Activated CD4-positive, alpha-beta T cell treated with anti-CD3 and anti-CD28 coated beads, Interleukin-2, Interleukin-4, amounts not matched to agents 100 ng/mL and 50 ng/mL, durations not matched to agents 16 hours and 8 hours (primary cell): ENCODE measurements around the gene CYP2C8.
"Not testable (repeated sequence)": the region's sequence is repeated elsewhere in the genome, so short reads cannot be mapped to it uniquely, and the experiment has no call there.

ENCODE experiments used
- DNase-seq: peaks from one replicate; pipeline ENCODE4 v3.0.0-alpha.2; 2020; ENCODE audit warnings: low spot score

Gene CYP2C8

DNA sequence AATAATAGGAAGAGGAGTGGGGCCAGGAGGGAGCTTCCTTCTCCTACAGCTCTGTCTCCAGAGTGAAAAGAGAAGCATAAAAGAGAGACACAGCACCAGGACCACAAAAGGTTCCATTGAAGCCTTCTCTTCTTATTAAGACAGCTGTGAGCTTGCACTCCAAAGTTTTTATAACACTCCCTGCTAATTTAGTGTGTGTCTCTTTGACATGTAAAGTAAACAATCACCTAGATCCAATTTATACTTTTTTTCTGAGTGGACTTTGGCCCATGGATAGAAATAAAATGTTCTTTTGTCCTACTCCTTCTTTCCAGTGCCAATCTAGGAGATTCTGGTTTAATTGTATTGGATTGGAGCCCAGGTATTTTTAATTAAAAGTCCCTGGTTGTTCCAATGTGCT is at the start of gene CYP2C8:
TSS of gene CYP2C8 (minus strand) at position 212 of the 400 bp plus-strand sequence. CDS start at position 117, 95 bp downstream.
- DNase-seq = no peak

- DNase-seq = no peak
Measured at GRCh38 chr10:95116869-95117269, 47.6 kb upstream of the CYP2C8 start.

DNA sequence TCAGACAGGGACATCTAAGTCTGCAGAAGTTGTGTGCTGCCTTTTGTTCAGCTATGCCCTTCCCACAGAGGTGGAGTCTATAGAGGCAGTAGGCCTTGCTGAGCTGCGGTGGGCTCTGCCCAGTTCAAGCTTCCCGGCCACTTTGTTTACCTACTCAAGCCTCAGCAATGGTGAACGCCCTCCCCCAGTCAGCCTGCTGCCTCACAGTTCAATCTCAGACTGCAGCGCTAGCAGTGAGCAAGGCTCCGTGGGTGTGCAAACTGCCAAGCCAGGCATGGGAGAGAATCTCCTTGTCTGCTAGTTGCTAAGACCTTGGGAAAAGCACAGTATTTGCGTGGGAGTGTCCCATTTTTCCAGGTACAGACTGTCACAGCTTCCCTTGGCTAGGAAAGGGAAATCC is 41.5 kb upstream of the CYP2C8 start:
- not testable (repeated sequence) for DNase-seq

- no peak for DNase-seq
Measured at GRCh38 chr10:95097805-95098204, 28.5 kb upstream of the CYP2C8 start.

DNA sequence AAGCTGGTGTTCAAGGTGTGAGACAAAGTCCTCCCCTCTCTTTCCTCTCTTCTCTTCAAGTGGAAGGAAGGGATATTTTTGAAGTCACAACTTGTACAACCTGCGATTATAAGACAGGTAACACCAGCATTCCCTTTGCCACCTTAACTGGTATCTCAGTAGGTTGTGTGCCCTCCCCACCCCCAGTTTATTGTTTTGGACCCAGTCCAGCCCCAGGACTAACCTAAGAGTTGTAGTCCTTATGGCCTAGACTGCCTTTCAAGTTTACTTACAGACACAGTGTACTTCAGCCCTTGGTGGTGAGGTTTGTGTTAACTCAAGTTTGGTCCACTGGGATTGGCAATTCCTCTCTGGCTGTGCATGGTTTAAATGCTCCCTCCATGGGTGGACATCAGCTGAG is 26.8 kb upstream of the CYP2C8 start:
- no peak for DNase-seq

DNA sequence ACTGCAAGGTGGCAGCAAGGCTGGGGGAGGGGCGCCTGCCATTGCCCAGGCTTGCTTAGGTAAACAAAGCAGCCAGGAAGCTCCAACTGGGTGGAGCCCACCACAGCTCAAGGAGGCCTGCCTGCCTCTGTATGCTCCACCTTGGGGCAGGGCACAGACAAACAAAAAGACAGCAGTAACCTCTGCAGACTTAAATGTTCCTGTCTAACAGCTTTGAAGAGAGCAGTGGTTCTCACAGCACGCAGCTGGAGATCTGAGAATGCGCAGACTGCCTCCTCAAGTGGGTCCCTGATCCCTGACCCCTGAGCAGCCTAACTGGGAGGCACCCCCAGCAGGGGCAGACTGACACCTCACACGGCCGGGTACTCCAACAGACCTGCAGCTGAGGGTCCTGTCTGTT is 10.3 kb upstream of the CYP2C8 start:
- DNase-seq = not testable (repeated sequence)

GRCh38 chr10:95077556-95077955 is 8.3 kb upstream of the CYP2C8 start:
- DNase-seq = no peak

GRCh38 chr10:95071107-95071660 is 1.9 kb upstream of the CYP2C8 start:
- DNase-seq = no peak

GRCh38 chr10:95064125-95064524 is 5.2 kb downstream of the CYP2C8 start:
- DNase-seq = not testable (repeated sequence)

- DNase-seq = no peak
Measured at GRCh38 chr10:95056744-95057363, 12.4 kb downstream of the CYP2C8 start.

DNA sequence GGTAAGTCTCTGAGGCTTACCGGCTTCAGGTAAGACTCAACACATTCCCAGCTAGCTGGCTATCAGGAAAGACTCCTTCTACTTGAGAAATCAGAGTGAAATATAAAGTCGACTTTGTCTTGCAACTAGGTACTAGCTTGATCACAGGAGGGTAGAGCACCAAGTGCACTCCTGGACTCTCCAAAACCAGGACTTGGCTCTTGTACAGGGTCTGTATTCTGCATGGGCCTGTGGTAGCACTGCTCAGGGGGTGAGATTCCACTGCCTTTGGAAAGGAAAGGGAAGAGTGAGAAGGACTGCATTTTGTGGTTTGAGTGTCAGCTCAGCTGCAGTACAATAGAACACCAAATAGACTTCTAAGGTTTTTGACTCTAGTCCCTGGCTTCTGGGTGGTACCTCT is 19.4 kb downstream of the CYP2C8 start:
- no peak for DNase-seq

DNA sequence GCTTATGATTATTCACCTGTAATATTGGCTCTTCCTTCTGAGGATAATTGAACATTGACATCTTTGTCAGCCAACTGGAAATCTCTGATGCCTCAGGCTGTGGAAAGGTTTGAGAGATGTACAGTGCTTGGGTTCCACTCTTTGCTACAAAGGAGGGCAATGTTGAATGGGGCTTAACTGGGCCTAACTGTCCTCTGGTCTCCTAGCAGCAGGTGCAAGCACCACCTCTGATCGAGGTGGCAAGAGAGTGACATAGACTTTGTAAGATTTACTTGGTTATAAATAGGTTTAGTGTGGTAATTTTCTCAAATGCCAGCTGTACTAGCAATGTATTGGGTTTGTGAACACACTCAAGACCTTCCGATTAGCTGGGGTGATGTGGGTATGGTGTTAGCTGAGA is 21.1 kb downstream of the CYP2C8 start:
- DNase-seq = no peak

DNA sequence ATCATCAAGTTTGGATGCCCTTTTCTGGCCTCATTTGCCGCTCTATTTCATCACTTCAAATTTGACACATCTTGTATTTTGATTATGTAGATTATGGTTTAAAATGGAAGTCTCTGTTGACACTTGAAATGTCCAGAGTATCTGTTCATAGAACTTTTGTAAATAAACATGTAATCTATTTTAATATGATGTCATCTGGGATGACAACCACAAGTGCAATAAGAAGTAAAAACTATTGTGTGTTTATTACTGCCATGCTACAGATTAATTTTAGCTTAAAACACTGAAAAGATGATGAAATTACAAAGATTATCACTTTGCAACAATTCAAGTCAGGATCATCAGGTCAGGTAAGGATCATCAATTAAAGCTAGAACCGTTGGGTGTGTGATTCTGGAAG is 30.0 kb downstream of the CYP2C8 start:
- DNase-seq = no peak

- DNase-seq = no peak
Measured at GRCh38 chr10:95035332-95036295, 33.7 kb downstream of the CYP2C8 start.

DNA sequence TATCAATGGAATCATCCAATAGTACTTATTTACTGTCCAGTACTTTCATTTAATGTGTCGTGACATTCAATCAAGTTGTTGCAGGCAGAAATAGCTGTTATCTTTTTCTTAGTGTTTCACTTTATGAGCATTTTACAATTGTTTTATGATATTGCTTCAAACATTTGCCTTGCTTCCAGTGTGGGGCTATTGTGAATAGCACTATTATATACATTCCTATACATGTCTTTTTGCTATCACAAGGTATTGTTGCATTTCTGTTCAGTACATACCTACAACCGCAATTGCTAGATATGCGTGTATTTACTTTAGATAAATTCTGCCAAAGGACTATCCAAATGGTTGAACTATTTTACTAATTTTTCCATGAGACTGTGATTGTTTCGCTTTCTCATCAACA is 34.9 kb downstream of the CYP2C8 start:
- DNase-seq = no peak

DNA sequence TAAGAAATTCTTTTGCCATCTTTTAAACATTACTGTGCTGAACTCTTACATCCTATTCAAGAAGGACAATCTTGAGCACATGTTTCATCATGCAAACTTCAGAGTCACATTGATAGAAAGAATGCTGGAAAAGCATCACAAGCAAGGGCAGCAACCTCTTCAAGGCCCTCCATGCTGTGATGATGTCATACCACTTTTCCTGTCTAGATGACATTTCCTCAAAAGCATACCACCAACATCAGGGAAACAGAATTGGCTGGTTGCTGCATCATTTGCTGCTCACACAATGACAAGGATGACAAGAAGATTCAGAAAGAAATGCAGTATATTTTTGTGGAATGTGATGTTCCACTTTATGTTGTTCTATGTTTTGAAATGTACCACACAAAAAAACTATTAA is 37.6 kb downstream of the CYP2C8 start:
- DNase-seq = no peak

DNA sequence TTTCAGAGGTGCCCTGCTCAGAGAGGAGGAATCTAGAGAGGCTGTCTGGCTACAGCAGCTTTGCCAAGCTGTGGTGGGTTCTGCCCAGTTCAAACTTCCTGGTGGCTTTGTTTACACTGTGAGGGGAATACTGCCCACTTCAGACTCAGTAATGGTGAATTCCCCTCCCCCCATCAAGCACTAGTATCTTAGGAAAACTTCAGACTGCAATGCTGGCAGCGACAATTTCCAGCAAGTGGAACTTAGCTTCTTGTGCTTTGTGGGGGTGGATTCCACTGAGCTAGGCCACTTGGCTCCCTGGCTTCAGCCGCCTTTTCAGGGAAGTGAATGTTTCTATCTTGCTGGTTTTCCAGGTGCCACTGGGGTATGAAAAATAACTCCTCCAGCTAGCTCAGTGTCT is 42.8 kb downstream of the CYP2C8 start:
- DNase-seq = no peak

DNA sequence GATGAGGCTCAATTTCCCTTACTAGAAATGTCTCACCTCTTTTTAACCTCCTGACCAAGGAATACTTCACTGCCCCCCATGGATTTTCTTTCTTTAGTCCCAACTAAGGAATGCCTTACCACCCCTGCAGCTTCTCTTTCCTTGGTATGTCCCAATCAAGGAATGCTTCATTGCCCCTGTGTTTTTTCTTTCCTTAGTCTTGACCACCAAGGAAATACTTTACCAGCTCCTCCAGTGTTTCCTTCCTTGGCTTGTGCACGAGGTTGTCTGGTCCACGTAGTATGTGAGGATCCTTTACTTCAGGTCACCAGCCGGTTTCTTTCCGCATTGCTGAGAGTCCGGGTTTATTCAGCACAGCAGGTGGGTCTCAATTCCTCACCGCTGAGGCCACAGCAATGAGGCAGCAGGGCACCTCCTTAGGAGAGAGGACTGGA is 71.5 kb downstream of the CYP2C8 start:
- no peak for DNase-seq

DNA sequence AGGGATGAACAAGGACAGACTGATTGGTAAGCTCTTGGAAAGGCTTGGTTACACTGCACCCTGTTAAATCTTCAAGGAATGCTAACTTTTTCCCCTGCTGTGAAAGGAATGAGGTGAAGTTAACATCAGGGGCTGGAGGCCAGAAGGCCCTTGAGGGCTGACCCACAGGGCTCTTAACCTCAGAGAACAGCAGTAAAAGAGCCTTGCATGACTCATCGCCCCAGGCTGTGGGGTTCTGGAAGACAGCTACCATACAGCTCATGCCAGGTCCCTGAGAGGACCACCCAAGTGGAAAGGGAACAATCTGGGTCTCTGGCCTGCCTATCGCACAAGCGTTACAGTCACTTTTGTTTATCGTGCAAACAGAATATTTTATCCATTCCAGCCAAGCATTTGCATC is 76.5 kb downstream of the CYP2C8 start:
- DNase-seq = no peak

DNA sequence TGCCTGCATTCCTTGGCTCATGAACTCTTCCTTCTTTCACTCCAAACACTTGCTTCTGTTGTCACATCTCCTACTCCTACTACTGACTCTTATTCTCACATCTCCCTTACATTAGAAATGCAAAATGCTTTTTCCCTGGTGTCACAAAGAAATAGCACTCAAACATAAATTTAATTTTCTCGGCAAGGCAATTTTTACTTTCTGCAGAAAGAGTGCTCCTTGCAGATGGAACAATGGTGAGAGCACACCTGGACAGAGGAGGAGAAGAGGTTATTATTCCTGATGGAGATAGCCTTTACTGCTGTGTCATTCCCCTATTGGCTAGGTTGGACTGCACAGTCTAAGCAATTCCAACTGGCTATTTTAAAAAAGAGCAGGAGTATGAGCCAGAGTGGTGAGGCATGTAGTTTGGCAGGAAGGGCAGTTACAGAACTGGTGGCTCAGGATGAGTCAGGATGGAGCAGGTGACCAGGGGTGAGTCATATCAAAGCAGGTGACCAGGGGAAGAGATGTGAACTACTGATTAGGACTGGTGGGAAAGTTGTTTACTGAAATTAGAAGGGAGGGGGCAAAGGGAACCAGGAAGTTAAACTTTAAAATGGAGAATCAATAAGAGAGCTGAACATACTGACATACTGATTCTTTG is 77.9 kb downstream of the CYP2C8 start:
- no peak for DNase-seq

GRCh38 chr10:94989192-94989591 is 80.1 kb downstream of the CYP2C8 start:
- no peak for DNase-seq
